ENCODE measurements around the gene BMP10.
"Not testable (repeated sequence)": the region's sequence is repeated elsewhere in the genome, so short reads cannot be mapped to it uniquely, and the experiment has no call there.

The BMP10 gene

DNA sequence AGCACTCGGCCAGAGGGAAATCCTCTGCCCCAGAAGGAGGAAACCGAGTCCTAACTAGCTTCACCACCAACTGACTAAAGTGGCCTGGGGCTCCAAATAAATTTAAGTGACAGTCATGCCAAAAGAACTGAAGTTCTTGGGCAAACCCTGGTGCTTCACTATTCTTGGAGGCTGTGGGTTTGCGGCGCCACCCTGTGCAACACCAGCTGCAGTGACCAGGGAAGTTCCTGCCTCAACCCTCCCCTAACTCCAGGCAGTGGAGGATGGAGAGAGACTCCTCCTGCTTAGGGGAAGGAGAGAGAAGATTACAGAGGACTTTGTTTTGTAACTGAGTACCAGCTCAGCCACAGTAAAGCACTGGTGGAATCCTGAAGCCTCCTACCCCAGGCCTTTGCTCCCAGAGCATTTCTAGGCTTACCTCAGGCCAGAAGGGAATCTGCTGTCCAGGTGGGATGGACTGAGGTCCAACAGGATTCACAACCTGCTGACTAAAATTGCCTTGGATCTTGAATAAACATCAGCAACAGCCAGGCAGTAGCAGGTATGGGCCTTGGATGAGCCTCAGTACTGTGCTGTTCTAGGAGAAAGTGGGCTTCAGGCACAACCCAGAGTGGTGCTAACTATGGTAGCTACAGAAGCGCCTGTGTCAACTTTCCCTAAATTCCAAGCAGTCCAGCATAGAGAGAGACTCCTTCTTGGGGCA is 29.4 kb upstream of the BMP10 start:
- in situ Hi-C loops (cut with HindIII; ENCODE audit: low sequenced_read_pairs), result no loop called here

GRCh38 chr2:68895981-68896380 is 24.8 kb upstream of the BMP10 start:
- in situ Hi-C loops (cut with HindIII; ENCODE audit: low sequenced_read_pairs), result not testable (repeated sequence)

DNA sequence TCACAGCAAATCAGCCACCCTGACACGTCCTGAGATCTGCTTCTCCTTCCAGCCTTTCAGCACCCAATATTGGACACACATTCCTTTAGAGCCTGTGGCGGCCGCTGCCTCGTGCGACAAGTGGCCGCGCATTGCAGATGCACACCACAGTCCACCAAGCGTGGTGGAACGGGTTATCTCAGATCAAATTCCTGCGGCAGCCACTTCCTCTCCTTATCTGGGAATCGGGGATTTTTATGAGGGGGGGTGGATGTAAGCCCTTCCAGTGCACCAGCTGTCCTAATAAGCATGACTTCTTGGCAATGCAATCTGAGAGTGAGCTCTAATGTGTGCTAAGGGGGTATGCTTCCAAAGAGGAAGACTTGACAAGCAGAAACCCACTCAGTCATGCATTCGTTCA is 18.3 kb upstream of the BMP10 start:
- in situ Hi-C loops (cut with HindIII; ENCODE audit: low sequenced_read_pairs), result no loop called here

- in situ Hi-C loops (cut with HindIII; ENCODE audit: low sequenced_read_pairs), result no loop called here
Observed at GRCh38 chr2:68889021-68889420, 17.8 kb upstream of the BMP10 start.

DNA sequence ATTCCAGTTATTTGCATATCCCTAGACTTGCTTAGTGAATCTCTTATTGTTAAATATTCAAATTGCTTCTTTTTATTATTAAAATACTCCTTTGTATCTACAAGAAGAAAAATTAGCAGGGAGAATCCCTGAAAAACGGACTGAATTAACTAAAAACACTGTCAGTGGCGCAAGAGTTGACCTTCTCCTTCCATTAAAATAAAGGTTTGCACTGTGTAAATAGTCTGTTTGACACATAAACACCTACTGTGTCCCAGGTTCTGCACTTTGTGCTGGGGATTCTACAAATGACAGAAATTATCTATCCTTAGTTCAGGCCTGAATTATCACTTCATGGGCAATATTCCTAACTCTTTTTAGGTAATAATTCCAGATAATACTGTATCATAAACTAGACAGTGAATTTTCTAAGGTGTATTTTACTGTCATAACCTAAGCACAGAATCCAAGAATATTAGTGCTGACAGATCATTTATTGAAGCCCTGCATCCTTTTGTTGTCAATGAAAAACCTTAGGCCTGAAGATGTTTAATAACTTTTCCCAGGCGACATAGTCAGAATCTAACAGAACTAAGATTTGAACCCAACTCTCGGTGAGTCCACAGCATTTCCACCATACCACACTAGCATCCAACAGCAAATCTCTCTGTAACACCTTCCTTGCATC is 17.0 kb upstream of the BMP10 start:
- in situ Hi-C loops (cut with HindIII; ENCODE audit: low sequenced_read_pairs), result no loop called here

DNA sequence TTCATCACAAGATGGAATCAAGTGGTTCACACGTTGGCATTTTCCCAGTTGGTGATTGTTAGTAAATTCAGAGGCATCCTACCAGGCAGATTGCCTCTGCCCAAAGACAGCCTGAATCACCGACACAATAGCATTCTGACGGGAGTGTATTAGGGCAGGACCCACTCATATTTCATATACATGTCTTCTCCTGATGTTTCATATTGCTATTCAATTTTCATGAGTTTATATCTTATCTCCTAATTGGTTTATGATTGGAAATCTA is 14.5 kb upstream of the BMP10 start:
- in situ Hi-C loops (cut with HindIII; ENCODE audit: low sequenced_read_pairs), result no loop called here

DNA sequence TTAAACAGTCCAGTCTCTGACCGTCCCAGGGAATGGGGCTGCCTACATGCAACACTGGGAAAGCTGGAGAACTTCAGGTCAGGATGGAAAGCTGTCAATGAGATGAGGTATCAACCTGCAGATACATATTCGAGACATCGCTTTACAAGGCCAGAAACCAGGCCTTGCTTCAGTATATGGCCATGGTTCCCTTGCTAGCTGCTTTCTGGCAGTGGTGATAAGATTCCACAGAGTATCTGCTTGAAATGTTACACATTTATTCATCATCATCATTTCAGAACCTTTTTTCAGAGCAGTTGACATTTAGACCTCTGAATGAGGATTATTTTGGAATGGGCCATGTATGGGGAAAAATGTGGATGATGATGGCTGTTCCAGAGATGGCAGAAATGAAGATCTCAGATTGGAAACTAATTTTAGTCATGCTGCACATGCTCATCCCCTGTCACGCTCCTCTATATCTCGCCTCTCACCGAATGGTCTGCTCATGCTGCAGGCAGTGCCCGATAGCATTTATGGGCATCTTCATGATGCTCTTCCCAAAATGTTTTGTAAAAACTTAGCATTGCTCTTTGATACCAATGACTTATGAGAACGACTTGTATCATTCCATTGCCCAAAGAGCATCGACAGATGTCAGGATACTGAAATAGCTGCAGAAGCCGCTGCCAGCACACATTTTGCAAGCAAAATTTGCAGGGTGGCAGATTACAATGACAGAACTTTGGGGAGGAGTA is 14.0 kb upstream of the BMP10 start:
- in situ Hi-C loops (cut with HindIII; ENCODE audit: low sequenced_read_pairs), result no loop called here

- in situ Hi-C loops (cut with HindIII; ENCODE audit: low sequenced_read_pairs), result no loop called here
Observed at GRCh38 chr2:68880213-68880612, 9.0 kb upstream of the BMP10 start.

DNA sequence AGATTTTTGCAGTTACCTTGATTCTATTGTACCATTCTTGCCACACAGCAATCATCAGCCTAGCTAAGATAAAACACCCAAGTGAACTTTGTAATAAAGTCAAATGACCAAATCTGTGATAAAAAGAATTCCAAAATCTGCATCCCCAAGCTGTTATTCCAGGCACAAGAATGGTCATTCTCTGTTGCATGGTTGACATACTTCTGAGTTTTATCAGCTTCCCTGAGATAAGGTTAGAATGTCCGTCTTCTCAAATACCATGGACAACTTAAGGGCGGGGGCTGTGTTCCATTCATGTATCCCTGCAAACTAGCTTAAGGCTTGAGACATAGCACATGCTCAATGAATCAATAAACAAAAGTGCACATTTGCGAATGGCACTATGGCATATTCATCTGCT is 8.1 kb upstream of the BMP10 start:
- in situ Hi-C loops (cut with HindIII; ENCODE audit: low sequenced_read_pairs), result no loop called here

DNA sequence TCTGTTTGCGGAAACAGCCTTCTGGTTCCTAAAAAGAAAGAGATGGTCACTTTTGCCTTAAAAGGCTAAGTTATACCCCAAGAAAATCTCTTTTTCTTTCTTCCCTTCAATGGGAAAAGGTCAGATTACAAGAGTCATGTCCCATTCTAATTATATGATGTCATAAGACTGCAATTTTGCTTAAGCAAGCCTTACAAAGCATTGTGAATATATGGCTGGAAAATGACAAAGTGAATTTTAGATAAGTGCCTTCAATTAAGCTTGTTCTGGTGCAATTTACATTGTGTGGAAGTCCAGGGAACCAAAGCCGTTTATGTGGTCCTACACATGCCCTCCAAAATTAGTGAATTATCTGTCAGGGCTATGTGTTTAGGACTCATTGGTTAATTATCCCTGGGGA is 7.6 kb upstream of the BMP10 start:
- in situ Hi-C loops (cut with HindIII; ENCODE audit: low sequenced_read_pairs), result no loop called here

DNA sequence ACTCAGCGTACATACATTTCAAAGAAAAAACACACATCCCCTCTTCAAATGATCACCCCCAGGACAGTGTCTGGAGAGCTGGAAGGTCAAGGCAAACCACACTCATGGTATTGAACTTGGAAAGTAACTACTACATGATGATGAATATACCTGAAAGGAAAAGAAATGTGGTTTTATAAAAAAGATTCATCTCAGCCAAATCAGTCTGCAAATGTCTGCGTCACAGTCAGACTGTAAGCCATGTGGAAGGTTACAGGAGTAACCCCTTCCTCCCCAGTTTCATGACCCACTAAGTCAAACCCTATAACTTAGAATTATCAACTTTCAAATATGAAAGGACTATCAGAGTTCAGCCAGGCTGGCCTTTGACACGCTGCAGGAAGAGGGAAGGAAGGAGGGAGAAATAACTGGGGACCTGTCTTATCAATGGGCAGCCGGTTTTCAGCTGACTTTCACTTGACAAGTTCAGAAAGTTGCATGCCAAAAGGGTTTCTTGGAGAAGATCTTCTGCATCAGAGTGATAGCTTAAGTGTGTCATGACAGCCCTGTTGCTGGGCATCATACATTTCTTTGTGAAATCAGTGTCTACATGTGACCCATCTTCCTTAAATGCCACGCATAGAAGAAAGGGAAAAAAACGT is 7.0 kb upstream of the BMP10 start:
- in situ Hi-C loops (cut with HindIII; ENCODE audit: low sequenced_read_pairs), result no loop called here

- in situ Hi-C loops (cut with HindIII; ENCODE audit: low sequenced_read_pairs), result no loop called here
Observed at GRCh38 chr2:68877079-68877772, 6.0 kb upstream of the BMP10 start.

DNA sequence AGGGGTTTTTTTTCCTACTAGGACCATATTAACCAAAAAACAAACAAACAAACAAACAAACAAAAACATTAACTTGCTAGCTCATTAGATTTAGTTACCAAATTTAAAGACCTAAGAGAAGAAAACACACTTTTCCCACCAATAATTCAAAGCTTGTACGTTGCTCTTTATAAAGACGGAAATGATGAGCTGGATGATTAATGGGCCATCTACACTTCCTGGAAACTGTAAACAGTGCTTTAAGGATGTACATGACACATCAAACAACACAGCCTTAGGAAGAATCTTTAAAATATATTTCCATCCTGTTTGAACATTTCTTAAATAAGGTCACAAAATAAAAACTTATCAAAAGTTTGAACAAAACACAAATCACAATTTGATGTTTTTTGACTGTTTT is 982 bp downstream of the BMP10 start:
- in situ Hi-C loops (cut with HindIII; ENCODE audit: low sequenced_read_pairs), result no loop called here

DNA sequence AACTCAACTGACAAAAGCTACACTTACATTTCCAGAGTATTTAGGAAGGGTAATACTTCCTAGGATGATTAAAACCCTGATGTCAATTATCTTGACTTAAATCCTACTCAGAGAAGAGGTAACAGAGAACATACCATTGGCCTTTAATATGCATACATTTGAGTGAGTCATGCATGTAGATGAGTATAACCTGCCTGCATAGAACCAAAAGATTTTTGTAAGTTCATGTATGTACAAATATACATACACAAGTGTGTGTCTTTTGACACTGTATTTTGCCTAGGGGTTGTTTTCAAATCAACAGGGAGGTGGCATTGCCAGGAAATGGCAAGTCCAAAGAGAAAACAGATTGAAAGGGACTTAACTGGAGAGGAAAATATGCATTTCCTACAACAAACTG is 6.1 kb downstream of the BMP10 start:
- in situ Hi-C loops (cut with HindIII; ENCODE audit: low sequenced_read_pairs), result no loop called here

DNA sequence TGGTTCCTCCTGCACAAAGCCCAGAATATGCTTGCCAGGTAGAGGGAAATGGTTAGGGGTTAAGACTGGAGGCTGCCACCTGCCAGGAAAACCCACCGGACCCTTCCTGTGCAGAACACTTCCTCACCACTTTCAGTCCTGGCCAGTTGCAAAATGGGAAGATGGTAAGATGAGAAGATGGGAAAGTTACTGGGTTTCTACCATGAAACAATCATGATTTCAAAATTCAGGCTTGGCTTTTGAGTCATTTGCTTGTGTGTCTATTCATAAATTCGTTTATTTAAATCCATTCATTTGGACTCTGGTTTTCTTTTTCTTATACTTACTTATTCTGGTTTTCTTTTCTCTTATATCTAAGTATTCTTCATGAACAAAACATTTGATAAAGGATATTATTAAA is 7.2 kb downstream of the BMP10 start:
- in situ Hi-C loops (cut with HindIII; ENCODE audit: low sequenced_read_pairs), result no loop called here

GRCh38 chr2:68862889-68863288 is 8.3 kb downstream of the BMP10 start:
- in situ Hi-C loops (cut with HindIII; ENCODE audit: low sequenced_read_pairs), result no loop called here

DNA sequence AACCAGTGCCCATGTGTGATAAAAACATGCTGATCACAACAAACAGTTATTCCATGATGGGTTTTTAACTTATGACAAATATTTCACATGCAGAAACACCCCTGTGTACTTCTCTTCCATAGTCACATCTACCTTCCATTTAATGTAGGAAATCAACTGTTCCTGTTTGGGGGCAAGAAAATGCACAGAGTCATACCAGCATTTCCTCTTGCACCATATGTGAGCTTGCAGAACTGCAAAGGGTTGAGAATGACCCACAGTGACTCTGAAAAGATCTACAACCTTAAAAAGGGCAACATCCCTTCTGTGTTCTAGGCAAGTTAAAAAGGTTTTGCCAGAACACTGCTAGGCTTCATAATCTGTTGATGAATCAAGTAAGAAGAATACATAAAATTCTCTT is 9.9 kb downstream of the BMP10 start:
- in situ Hi-C loops (cut with HindIII; ENCODE audit: low sequenced_read_pairs), result no loop called here

- in situ Hi-C loops (cut with HindIII; ENCODE audit: low sequenced_read_pairs), result no loop called here
Observed at GRCh38 chr2:68860111-68860510, 11.1 kb downstream of the BMP10 start.

- in situ Hi-C loops (cut with HindIII; ENCODE audit: low sequenced_read_pairs), result no loop called here
Observed at GRCh38 chr2:68857855-68858456, 13.2 kb downstream of the BMP10 start.

GRCh38 chr2:68857202-68857845 is 13.9 kb downstream of the BMP10 start:
- in situ Hi-C loops (cut with HindIII; ENCODE audit: low sequenced_read_pairs), result no loop called here
